A549 (cell line): ENCODE data around the gene ADAMTS12. TPM values are rescaled to one million over a fixed set of nuclear protein-coding genes. Genes with fewer than 3 reads are reported as not detected.

Experiments
- ATAC-seq, 2 experiments: fragments of 200-7000 bp in 1 of 2; fragments of >200 bp in 1 of 2; cut with Nextera tagmentation in 1 of 2; cut with Tn5 transposase in 1 of 2; 3 replicates each; pipeline versions ENCODE4 v1.8.0 to v1.9.1; 2018 to 2020; ENCODE audit warnings: mild to moderate bottlenecking in 1 of 2, moderate library complexity in 1 of 2
- CTCF ChIA-PET: fragments of 300-600 bp; sonication (Branson Sonifier 250); formaldehyde crosslinking; extraction: SDS; loops from one replicate; lab custom pipeline; 2021; ENCODE audit warnings: antibody characterized with exemption, inconsistent platforms; lab: Yijun Ruan, JAX
- POLR2A ChIA-PET: fragments of 350-600 bp; formaldehyde crosslinking; extraction: SDS; loops from one replicate; lab custom pipeline; 2021; ENCODE audit warnings: antibody characterized with exemption, inconsistent platforms; lab: Yijun Ruan, JAX
- DNase-seq, 2 experiments: peaks; one replicate each; pipeline versions ENCODE4 v3.0.0 to v3.0.0-alpha.2; 2011 to 2016; ENCODE audit warnings: low read depth in 1 of 2, low spot score in 1 of 2
- FAIRE-seq: peaks from 2 replicates; lab custom pipeline; 2011; peaks lifted over from hg19 to GRCh38; lab: Jason Lieb, UNC
- H3K27ac ChIP-seq, 2 experiments: fragments of >200 bp; sonication (Bioruptor Twin); formaldehyde crosslinking; 3 replicates each; pipeline ENCODE4 v1.5.1; 2016 to 2017
- H3K4me1 ChIP-seq: fragments of >200 bp; sonication (Bioruptor Twin); formaldehyde crosslinking; 3 replicates; pipeline ENCODE4 v1.6.1; 2016
- H3K4me2 ChIP-seq: fragments of >200 bp; sonication (Bioruptor Twin); formaldehyde crosslinking; 3 replicates; pipeline ENCODE4 v1.6.1; 2016
- H3K4me3 ChIP-seq: fragments of >200 bp; sonication (Bioruptor Twin); formaldehyde crosslinking; 3 replicates; pipeline ENCODE4 v1.5.1; 2016
- H3K9me3 ChIP-seq: fragments of >200 bp; sonication (Bioruptor Twin); formaldehyde crosslinking; 3 replicates; pipeline ENCODE4 v1.6.1; 2016
- CBX2 ChIP-seq: fragments of 200-600 bp; sonication (generic); IDR thresholded peaks from 2 replicates; pipeline ENCODE4 v1.6.1; 2016; ENCODE audit warnings: low read depth, mild to moderate bottlenecking, borderline replicate concordance
- CBX8 ChIP-seq: fragments of 200-600 bp; sonication (generic); IDR thresholded peaks from 2 replicates; pipeline ENCODE4 v1.6.1; 2016
- ELK1 ChIP-seq: fragments of 150-350 bp; IDR thresholded peaks from 2 replicates; pipeline ENCODE4 v1.6.1; 2014; ENCODE audit warnings: low read depth, mild to moderate bottlenecking, low read length
- FOXS1 ChIP-seq: fragments of 250-450 bp; sonication (Bioruptor Pico); IDR thresholded peaks from 2 replicates; pipeline ENCODE4 v1.5.0; 2020; ENCODE audit warnings: mild to moderate bottlenecking, moderate library complexity
- HMGXB4 ChIP-seq: fragments of 250-450 bp; sonication (Bioruptor Pico); IDR thresholded peaks from 2 replicates; pipeline ENCODE4 v1.5.0; 2021; ENCODE audit warnings: mild to moderate bottlenecking, moderate library complexity, borderline replicate concordance
- HOXB5 ChIP-seq: fragments of 250-450 bp; sonication (Bioruptor Pico); IDR thresholded peaks from 2 replicates; pipeline ENCODE4 v1.5.0; 2020; ENCODE audit warnings: mild to moderate bottlenecking, moderate library complexity
- KDM1A ChIP-seq: fragments of 200-600 bp; sonication (generic); IDR thresholded peaks from 2 replicates; pipeline ENCODE4 v1.6.1; 2016; ENCODE audit warnings: low read depth, mild to moderate bottlenecking
- KDM5A ChIP-seq: fragments of 200-600 bp; sonication (generic); IDR thresholded peaks from 2 replicates; pipeline ENCODE4 v1.6.1; 2016; ENCODE audit warnings: antibody characterized with exemption, mild to moderate bottlenecking
- MAX ChIP-seq: IDR thresholded peaks from 2 replicates; pipeline ENCODE4 v1.6.1; 2012
- NPAS2 ChIP-seq: fragments of 250-450 bp; sonication (Bioruptor Pico); IDR thresholded peaks from 2 replicates; pipeline ENCODE4 v1.8.0; 2022; ENCODE audit warnings: mild to moderate bottlenecking, moderate library complexity, borderline replicate concordance
- NR3C1 ChIP-seq: fragments of >200 bp; sonication (Bioruptor Twin); formaldehyde crosslinking; IDR thresholded peaks from 3 replicates; pipeline ENCODE4 v1.6.1; 2017
- PBX3 ChIP-seq: IDR thresholded peaks from 2 replicates; pipeline ENCODE4 v1.6.1; 2012
- POLR2A ChIP-seq: IDR thresholded peaks from 2 replicates; pipeline ENCODE4 v1.6.1; 2012; ENCODE audit warnings: mild to moderate bottlenecking, low read length
- POLR2AphosphoS2 ChIP-seq: conservative IDR thresholded peaks from 2 replicates; pipeline ENCODE4 v1.6.1; 2012; ENCODE audit warnings: low read length, improper control_type of control experiment, inconsistent platforms
- RNF2 ChIP-seq: fragments of 200-600 bp; sonication (generic); IDR thresholded peaks from 2 replicates; pipeline ENCODE4 v1.6.1; 2016; ENCODE audit warnings: low read depth, mild to moderate bottlenecking, antibody characterized with exemption, moderate library complexity, borderline replicate concordance
- TFCP2L1 ChIP-seq: fragments of 250-450 bp; sonication (Bioruptor Pico); IDR thresholded peaks from 2 replicates; pipeline ENCODE4 v1.5.0; 2021; ENCODE audit warnings: mild to moderate bottlenecking
- TP53 ChIP-seq: fragments of 250-450 bp; sonication (Bioruptor Pico); IDR thresholded peaks from 2 replicates; pipeline ENCODE4 v1.5.0; 2021; ENCODE audit warnings: mild to moderate bottlenecking, moderate library complexity
- USF2 ChIP-seq: fragments of 450-650 bp; IDR thresholded peaks from 2 replicates; pipeline ENCODE4 v1.6.1; 2014; ENCODE audit warnings: antibody characterized with exemption
- ZC3H11A ChIP-seq: fragments of 450-650 bp; IDR thresholded peaks from 2 replicates; pipeline ENCODE4 v1.6.1; 2014; ENCODE audit warnings: antibody characterized with exemption, mild to moderate bottlenecking
- ZSCAN20 ChIP-seq: fragments of 250-450 bp; sonication (Bioruptor Pico); IDR thresholded peaks from 2 replicates; pipeline ENCODE4 v1.8.0; 2022; ENCODE audit warnings: mild to moderate bottlenecking, moderate library complexity
- WGBS: methylation state at CpG from one replicate; pipeline ENCODE4 v1.1.6; 2017; ENCODE audit errors: missing lambda C conversion rate; 5-methylcytosine and 5-hydroxymethylcytosine counted together
- polyA plus RNA-seq, 4 experiments: library from polyadenylated mRNA; depleted of rRNA in 3 of 4; stranded (reverse); fragments of >200 nt; fragmentation: RNase III in 1 of 4; extraction: RNeasy Plus Mini Kit Qiagen cat#74134 plus additional on column Dnase treatment in 1 of 4; gene quantifications; 2 replicates in 3 of 4; 3 replicates in 1 of 4; pipeline ENCODE4 v1.2.3, GENCODE V29; 2011 to 2017

ADAMTS12 gene
- polyA plus RNA-seq, 2 of the 4 experiments (the other 2 are of a cell fraction): 4.8 to 6.8 TPM

- Histone ChIP-seq H3K9me3 (no peaks in the 10 kb centered on the region), H3K27ac (no peak overlapping the region), H3K4me2 (no peak overlapping the region)
- DNase-seq: no peak
- CTCF ChIA-PET: interaction anchor here (1.7 kb wide), 1 partner anchor 12 kb away, joined by 4 read pairs; no protein-coding TSS in a partner anchor
- no peak for FAIRE-seq
- 24% methylated on average over 1 of the region's 1 CpG for WGBS
- POLR2A ChIA-PET: no interaction called here
- no peak for ATAC-seq
- no peak for TF ChIP-seq USF2
- no peak for TF ChIP-seq CBX2
- no peak for TF ChIP-seq PBX3
- TF ChIP-seq TP53: no peak
- no peak for TF ChIP-seq ZC3H11A
- no peak for TF ChIP-seq HMGXB4 (CRISPR knock-in tag)
- TF ChIP-seq MAX: no peak
- TF ChIP-seq, all 56 proteins: peak for 0
- peaks cover 15% of the 10 kb centered on the region; the same call in 2 of the 3 replicates for H3K4me1 ChIP-seq
- H3K4me3 ChIP-seq: no peak overlapping the region
Observed at GRCh38 chr5:33833237-33833575, 58.6 kb downstream of the ADAMTS12 start.

- Histone ChIP-seq H3K4me1 (peaks cover 17% of the 10 kb centered on the region; the same call in 2 of the 3 replicates), H3K4me2 (no peak overlapping the region), H3K9me3 (no peaks in the 10 kb centered on the region), H3K4me3 (no peak overlapping the region)
- POLR2A ChIA-PET: no interaction called here
- 32% methylated on average over 7 of the region's 7 CpGs for WGBS
- FAIRE-seq: no peak
- CTCF ChIA-PET: interaction anchor here (1.3 to 1.7 kb wide), 2 partner anchors 12 to 14 kb away, joined by 3 to 4 read pairs; no protein-coding TSS in a partner anchor
- no peak for ATAC-seq
- TF ChIP-seq KDM5A: no peak
- no peak for TF ChIP-seq ZC3H11A
- TF ChIP-seq TFCP2L1 (CRISPR knock-in tag): no peak
- no peak for TF ChIP-seq USF2
- TF ChIP-seq CBX8: no peak
- TF ChIP-seq NR3C1: no peak
- no peak for TF ChIP-seq POLR2A
- no peak for TF ChIP-seq ZSCAN20
- TF ChIP-seq KDM1A: no peak
- TF ChIP-seq POLR2AphosphoS2: no peak
- TF ChIP-seq RNF2: no peak
- TF ChIP-seq HOXB5 (CRISPR knock-in tag): no peak
- TF ChIP-seq NPAS2 (CRISPR knock-in tag): no peak
- TF ChIP-seq ELK1: no peak
- no peak for TF ChIP-seq FOXS1 (CRISPR knock-in tag)
- TF ChIP-seq, all 56 proteins: peak for 0
- H3K27ac ChIP-seq: no peak overlapping the region
- no peak for DNase-seq
Observed at GRCh38 chr5:33832404-33833236, 59.2 kb downstream of the ADAMTS12 start.
